GDM1 (cell line): Measurements from ENCODE around the gene BAHCC1.
A peak's percentile ranks its signal among the peaks of the same experiment; 100 is the strongest.
"Not testable (repeated sequence)": the region's sequence is repeated elsewhere in the genome, so short reads cannot be mapped to it uniquely, and the experiment has no call there.

Source experiments
- DNase-seq: peaks from one replicate; lab custom pipeline; 2025; lab: John Stamatoyannopoulos, UW

BAHCC1 gene

GRCh38 chr17:81413497-81414135 lies 18.4 kb downstream of the BAHCC1 start:
- DNase-seq: no peak

- DNase-seq: no peak
Measured at GRCh38 chr17:81414756-81415516, 19.7 kb downstream of the BAHCC1 start.

- DNase-seq: no peak
Measured at GRCh38 chr17:81415681-81416080, 20.4 kb downstream of the BAHCC1 start.

- DNase-seq: no peak
Measured at GRCh38 chr17:81416612-81417011, 21.4 kb downstream of the BAHCC1 start.

- no peak for DNase-seq
Measured at GRCh38 chr17:81417049-81417878, 22.0 kb downstream of the BAHCC1 start.

GRCh38 chr17:81417879-81418709 lies 22.8 kb downstream of the BAHCC1 start:
- no peak for DNase-seq

GRCh38 chr17:81418710-81419318 lies 23.6 kb downstream of the BAHCC1 start:
- DNase-seq: no peak

GRCh38 chr17:81419319-81419885 lies 24.1 kb downstream of the BAHCC1 start:
- no peak for DNase-seq

- no peak for DNase-seq
Measured at GRCh38 chr17:81419886-81420768, 24.9 kb downstream of the BAHCC1 start.

- DNase-seq: no peak
Measured at GRCh38 chr17:81420769-81421462, 25.7 kb downstream of the BAHCC1 start.

GRCh38 chr17:81422776-81423697 lies 27.8 kb downstream of the BAHCC1 start:
- peak; percentile 58 for DNase-seq

- DNase-seq: no peak
Measured at GRCh38 chr17:81423698-81424071, 28.4 kb downstream of the BAHCC1 start.

GRCh38 chr17:81424151-81425017 lies 29.1 kb downstream of the BAHCC1 start:
- no peak for DNase-seq

GRCh38 chr17:81425041-81425440 lies 29.8 kb downstream of the BAHCC1 start:
- DNase-seq: not testable (repeated sequence)

- not testable (repeated sequence) for DNase-seq
Measured at GRCh38 chr17:81425716-81426392, 30.6 kb downstream of the BAHCC1 start.

GRCh38 chr17:81426393-81427172 lies 31.3 kb downstream of the BAHCC1 start:
- no peak for DNase-seq
